T-helper 1 cell treated with Interleukin-12 subunit alpha and Interleukin-12 subunit beta and Interleukin-4 antibody, amounts not matched to agents 30 μg/mL and 1 μg/mL, for 36 hours (primary cell): ENCODE data around the gene FBXW9.
A peak's percentile ranks its signal among the peaks of the same experiment; 100 is the strongest.
"Not testable (repeated sequence)": the region's sequence is repeated elsewhere in the genome, so short reads cannot be mapped to it uniquely, and the experiment has no call there.

Experiments used
- H3K27ac Mint-ChIP-seq: one replicate; pipeline ENCODE4 v1.8.0; 2021; ENCODE audit warnings: mild to moderate bottlenecking, mixed read lengths
- H3K27me3 Mint-ChIP-seq: one replicate; pipeline ENCODE4 v1.8.0; 2021; ENCODE audit warnings: low read depth, mixed read lengths
- H3K36me3 Mint-ChIP-seq: one replicate; pipeline ENCODE4 v1.8.0; 2021; ENCODE audit warnings: low read depth, mixed read lengths
- H3K4me1 Mint-ChIP-seq: one replicate; pipeline ENCODE4 v1.8.0; 2021; ENCODE audit warnings: low read depth, mixed read lengths
- H3K4me3 Mint-ChIP-seq: one replicate; pipeline ENCODE4 v1.8.0; 2021; ENCODE audit warnings: mild to moderate bottlenecking, moderate library complexity, mixed read lengths
- H3K9me3 Mint-ChIP-seq: one replicate; pipeline ENCODE4 v1.8.0; 2021; ENCODE audit warnings: mixed read lengths

The FBXW9 gene

GRCh38 chr19:12678039-12678438 lies 18.4 kb downstream of the FBXW9 start:
- H3K27ac Mint-ChIP-seq, H3K27me3 Mint-ChIP-seq, H3K9me3 Mint-ChIP-seq, H3K4me3 Mint-ChIP-seq: not testable (repeated sequence)
- peaks cover 33% of the 10 kb centered on the region for H3K36me3 Mint-ChIP-seq
- peaks cover 15% of the 10 kb centered on the region for H3K4me1 Mint-ChIP-seq

GRCh38 chr19:12676928-12677327 lies 19.5 kb downstream of the FBXW9 start:
- Mint-ChIP-seq H3K27me3 (no peaks in the 10 kb centered on the region), H3K27ac (no peak overlapping the region), H3K4me1 (peaks cover 17% of the 10 kb centered on the region), H3K4me3 (no peak overlapping the region), H3K36me3 (peaks cover 39% of the 10 kb centered on the region), H3K9me3 (no peaks in the 10 kb centered on the region)

- H3K27ac Mint-ChIP-seq: no peak overlapping the region
- H3K36me3 Mint-ChIP-seq: peaks cover 40% of the 10 kb centered on the region
- H3K4me3 Mint-ChIP-seq: no peak overlapping the region
- H3K27me3 Mint-ChIP-seq: no peaks in the 10 kb centered on the region
- H3K4me1 Mint-ChIP-seq: peaks cover 18% of the 10 kb centered on the region
- no peaks in the 10 kb centered on the region for H3K9me3 Mint-ChIP-seq
These were observed 20.0 kb downstream of the FBXW9 start for GRCh38 chr19:12676384-12676792.

DNA sequence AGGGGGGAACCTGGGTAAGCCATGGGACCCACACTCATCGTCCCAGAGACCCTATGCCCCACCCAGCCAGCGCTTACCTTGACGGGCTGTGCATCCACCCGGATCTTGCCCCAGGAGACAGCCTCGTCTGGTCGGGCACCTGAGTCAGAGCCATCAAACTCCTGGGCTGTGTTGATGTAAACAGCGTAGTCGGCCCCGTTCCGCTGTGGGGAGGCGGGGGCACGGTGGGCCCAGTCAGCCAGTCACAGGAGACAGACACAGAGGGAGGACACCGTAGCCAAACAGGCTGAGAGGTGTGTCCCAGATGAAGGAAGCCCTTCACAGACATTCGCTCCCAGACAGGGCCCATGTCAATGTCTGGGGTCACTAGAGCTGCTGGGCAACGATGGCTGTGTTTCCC lies 20.5 kb downstream of the FBXW9 start:
- peaks cover 36% of the 10 kb centered on the region for H3K36me3 Mint-ChIP-seq
- no peaks in the 10 kb centered on the region for H3K9me3 Mint-ChIP-seq
- no peak overlapping the region for H3K4me3 Mint-ChIP-seq
- peaks cover 14% of the 10 kb centered on the region for H3K4me1 Mint-ChIP-seq
- H3K27me3 Mint-ChIP-seq: no peaks in the 10 kb centered on the region
- H3K27ac Mint-ChIP-seq: no peak overlapping the region

GRCh38 chr19:12675399-12675798 lies 21.0 kb downstream of the FBXW9 start:
- Mint-ChIP-seq H3K27ac (no peak overlapping the region), H3K27me3 (no peaks in the 10 kb centered on the region), H3K36me3 (peaks cover 34% of the 10 kb centered on the region), H3K4me1 (peaks cover 13% of the 10 kb centered on the region), H3K4me3 (no peak overlapping the region), H3K9me3 (no peaks in the 10 kb centered on the region)

DNA sequence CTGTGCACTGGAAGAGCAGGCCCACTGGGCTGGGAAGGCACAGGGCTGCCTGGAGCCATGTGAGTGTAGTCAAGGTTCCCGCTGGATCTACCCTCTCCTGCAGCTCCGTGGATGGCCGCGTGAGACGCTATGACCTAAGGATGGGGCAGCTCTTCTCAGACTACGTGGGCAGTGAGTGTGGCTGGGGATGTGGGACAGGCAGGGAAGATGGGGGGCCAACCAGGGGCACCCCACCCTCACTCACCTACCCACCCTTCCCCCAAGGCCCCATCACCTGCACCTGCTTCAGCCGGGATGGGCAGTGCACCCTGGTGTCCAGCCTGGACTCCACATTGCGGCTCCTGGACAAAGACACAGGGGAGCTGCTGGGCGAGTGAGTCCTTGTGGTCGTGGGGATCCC lies 23.7 kb downstream of the FBXW9 start:
- no peak overlapping the region for H3K27ac Mint-ChIP-seq
- H3K9me3 Mint-ChIP-seq: no peaks in the 10 kb centered on the region
- peaks cover 26% of the 10 kb centered on the region for H3K4me1 Mint-ChIP-seq
- H3K27me3 Mint-ChIP-seq: no peaks in the 10 kb centered on the region
- peaks cover 28% of the 10 kb centered on the region for H3K36me3 Mint-ChIP-seq
- no peak overlapping the region for H3K4me3 Mint-ChIP-seq

DNA sequence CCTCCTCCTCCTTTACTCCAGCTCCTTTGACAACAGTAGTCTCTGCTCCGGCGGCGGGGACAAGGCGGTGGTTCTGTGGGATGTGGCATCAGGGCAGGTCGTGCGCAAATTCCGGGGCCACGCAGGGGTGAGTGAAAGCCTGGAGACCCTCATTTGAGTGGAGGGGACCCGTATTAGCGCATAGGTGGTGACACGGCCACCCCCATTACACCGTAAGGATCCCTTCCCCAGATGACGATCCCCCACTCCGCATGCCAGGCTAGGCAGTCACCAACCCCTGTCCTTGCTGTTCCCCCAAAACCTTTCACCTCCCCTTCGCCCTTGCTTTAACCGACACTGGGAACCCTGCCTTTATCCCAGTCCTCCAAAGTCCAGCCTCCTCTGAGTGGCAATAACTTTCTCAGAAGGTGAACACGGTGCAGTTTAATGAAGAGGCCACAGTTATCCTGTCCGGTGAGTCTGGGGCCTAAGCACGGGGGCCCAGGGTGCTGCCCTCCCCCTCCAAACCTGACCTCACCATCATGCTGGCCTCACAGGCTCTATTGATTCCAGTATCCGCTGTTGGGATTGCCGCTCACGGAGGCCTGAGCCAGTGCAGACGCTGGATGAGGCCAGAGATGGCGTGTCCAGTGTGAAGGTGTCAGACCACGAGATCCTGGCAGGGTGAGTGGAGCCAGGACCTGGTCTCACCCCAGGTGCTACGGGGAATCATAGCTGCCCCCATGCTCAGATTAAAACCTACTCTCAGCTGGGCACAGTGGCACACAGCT lies 26.1 kb downstream of the FBXW9 start:
- H3K27me3 Mint-ChIP-seq: no peaks in the 10 kb centered on the region
- H3K4me1 Mint-ChIP-seq: peaks cover 27% of the 10 kb centered on the region
- H3K4me3 Mint-ChIP-seq: peak overlapping the region; percentile 99
- no peaks in the 10 kb centered on the region for H3K9me3 Mint-ChIP-seq
- H3K36me3 Mint-ChIP-seq: peaks cover 19% of the 10 kb centered on the region
- H3K27ac Mint-ChIP-seq: peak overlapping the region; percentile 100

DNA sequence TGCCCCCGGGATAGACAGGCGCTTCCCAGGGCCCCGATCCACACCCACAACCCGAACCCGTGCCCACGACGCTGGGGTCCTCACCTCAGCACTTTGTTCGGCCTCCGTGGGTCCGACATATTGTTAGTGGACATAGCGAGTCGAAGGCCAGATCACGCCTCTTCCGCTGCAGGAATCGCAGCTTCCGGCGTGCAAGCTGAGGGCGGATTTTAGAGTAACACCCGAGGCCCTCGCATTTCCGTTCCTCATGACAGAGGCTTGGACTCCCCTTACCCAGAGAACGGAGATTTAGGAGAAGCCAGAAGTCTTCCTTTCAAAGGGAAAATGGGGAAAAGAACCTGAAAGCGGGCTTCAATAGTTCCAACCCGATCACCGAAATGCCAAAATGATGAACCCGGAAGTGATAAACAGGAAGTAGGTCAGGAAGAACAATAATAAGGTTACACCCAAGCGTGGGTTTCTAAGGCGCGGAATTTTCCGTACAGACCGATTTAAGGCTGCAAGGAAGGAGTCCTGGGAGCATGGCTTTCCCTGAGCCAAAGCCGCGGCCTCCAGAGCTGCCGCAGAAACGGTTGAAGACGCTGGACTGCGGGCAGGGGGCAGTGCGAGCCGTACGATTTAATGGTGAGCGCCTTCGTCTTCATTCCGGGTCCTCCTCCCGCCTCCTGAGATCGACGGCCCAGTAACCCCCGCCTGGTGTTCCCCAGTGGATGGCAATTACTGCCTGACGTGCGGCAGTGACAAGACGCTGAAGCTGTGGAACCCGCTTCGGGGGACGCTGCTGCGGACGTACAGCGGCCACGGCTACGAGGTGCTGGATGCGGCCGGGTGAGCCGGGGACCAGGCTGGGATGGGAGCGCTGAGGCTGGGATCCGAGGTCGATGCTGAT lies 26.9 kb downstream of the FBXW9 start:
- Mint-ChIP-seq H3K27ac (peak overlapping the region; percentile 100), H3K36me3 (peaks cover 22% of the 10 kb centered on the region), H3K4me3 (peak overlapping the region; percentile 99), H3K9me3 (no peaks in the 10 kb centered on the region), H3K27me3 (no peaks in the 10 kb centered on the region), H3K4me1 (peaks cover 31% of the 10 kb centered on the region)

DNA sequence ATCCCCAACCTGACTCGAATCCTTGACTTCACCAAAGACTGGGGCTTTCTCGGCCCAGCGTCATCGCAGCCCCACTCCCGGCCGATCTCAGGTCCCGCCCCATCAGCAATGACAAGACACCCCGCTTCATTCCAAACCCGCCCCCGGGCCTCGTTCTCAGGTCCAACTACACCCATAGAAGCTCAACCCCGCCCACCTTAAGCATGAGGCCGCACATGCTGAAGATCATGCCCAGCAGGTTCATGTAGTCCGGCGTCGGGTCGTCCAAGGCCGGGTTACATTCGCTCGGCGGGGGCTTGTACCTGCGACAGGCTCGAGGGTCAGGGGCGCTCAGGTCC lies 27.5 kb downstream of the FBXW9 start:
- Mint-ChIP-seq H3K27me3 (no peaks in the 10 kb centered on the region), H3K9me3 (no peaks in the 10 kb centered on the region), H3K27ac (peak overlapping the region; percentile 100), H3K4me3 (peak overlapping the region; percentile 99), H3K4me1 (peaks cover 31% of the 10 kb centered on the region), H3K36me3 (peaks cover 18% of the 10 kb centered on the region)

- H3K4me1 Mint-ChIP-seq: peaks cover 31% of the 10 kb centered on the region
- peak overlapping the region; percentile 100 for H3K27ac Mint-ChIP-seq
- H3K27me3 Mint-ChIP-seq: no peaks in the 10 kb centered on the region
- H3K36me3 Mint-ChIP-seq: peaks cover 20% of the 10 kb centered on the region
- H3K4me3 Mint-ChIP-seq: peak overlapping the region; percentile 99
- no peaks in the 10 kb centered on the region for H3K9me3 Mint-ChIP-seq
These were observed 28.1 kb downstream of the FBXW9 start for GRCh38 chr19:12668346-12668745.

GRCh38 chr19:12667731-12668302 lies 28.6 kb downstream of the FBXW9 start:
- peak overlapping the region; percentile 99 for H3K4me3 Mint-ChIP-seq
- peaks cover 25% of the 10 kb centered on the region for H3K36me3 Mint-ChIP-seq
- no peaks in the 10 kb centered on the region for H3K27me3 Mint-ChIP-seq
- H3K9me3 Mint-ChIP-seq: no peaks in the 10 kb centered on the region
- peaks cover 31% of the 10 kb centered on the region for H3K4me1 Mint-ChIP-seq
- peak overlapping the region; percentile 26 for H3K27ac Mint-ChIP-seq

GRCh38 chr19:12666265-12667048 lies 30.0 kb downstream of the FBXW9 start, which contains the start of the genes MAN2B1 and WDR83:
Gene MAN2B1, minus strand, starts transcription at chr19:12666742. Its CDS starts 41 bp downstream, at chr19:12666701.
Gene WDR83, plus strand, starts transcription at chr19:12666807. Its CDS starts 2,984 bp downstream, at chr19:12669791.
- Mint-ChIP-seq H3K27ac (peak within 1 kb of the TSS; percentile 88), H3K36me3 (peaks cover 18% of the 10 kb centered on the region), H3K4me3 (peak within 1 kb of the TSS; percentile 92), H3K27me3 (no peaks in the 10 kb centered on the region), H3K9me3 (no peaks in the 10 kb centered on the region), H3K4me1 (peaks cover 27% of the 10 kb centered on the region)

DNA sequence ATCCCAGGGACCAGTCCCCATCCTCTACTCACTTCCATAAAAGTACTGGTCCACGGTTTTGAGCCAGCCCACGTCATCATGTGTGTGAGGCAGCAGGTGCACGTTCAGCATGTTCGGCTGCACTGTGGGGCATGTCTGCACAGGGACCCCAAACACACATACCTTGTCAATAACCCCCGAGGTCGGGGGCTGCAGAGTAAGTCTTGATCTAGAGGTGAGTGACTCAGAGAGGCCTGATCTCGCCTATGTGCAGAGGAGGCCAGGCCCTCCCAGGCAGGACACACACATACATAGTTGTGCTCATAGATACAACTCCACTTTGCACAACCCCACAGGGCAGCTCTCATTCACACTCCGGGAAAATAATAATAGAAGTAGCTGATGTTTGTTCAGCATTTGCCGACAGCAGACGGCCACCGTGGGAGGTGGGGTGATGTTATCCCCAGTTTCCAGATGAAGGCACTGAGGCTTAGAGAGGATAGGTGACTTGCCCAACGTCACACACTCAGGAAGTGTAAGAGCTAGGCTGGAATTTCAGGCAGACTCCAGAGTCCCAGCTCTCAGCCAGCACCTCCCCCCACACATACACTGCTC lies 30.7 kb downstream of the FBXW9 start:
- Mint-ChIP-seq H3K27me3 (no peaks in the 10 kb centered on the region), H3K9me3 (no peaks in the 10 kb centered on the region), H3K27ac (peak overlapping the region; percentile 88), H3K36me3 (peaks cover 23% of the 10 kb centered on the region), H3K4me1 (peaks cover 27% of the 10 kb centered on the region), H3K4me3 (peak overlapping the region; percentile 92)

DNA sequence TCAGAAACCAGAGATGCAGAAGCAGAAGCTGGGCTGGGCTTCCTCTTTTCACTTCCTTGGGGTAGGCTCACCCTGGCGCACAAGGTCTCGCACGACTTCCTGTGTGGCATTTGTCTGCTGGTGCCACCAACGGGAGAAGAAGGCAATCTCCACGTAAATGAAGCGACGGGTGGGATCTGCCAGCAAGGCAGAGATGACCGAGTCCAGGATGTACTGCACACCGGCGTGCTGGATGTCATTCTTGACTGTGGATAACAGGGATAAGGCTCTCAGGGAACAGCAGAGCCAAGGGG lies 31.2 kb downstream of the FBXW9 start:
- Mint-ChIP-seq H3K4me3 (peak overlapping the region; percentile 92), H3K4me1 (peaks cover 29% of the 10 kb centered on the region), H3K36me3 (peaks cover 26% of the 10 kb centered on the region), H3K27me3 (no peaks in the 10 kb centered on the region), H3K27ac (peak overlapping the region; percentile 88), H3K9me3 (no peaks in the 10 kb centered on the region)
